ENCODE data around the gene NCCRP1.
A peak's percentile ranks its signal among the peaks of the same experiment; 100 is the strongest.
"Not testable (repeated sequence)": the region's sequence is repeated elsewhere in the genome, so short reads cannot be mapped to it uniquely, and the experiment has no call there.

Gene NCCRP1

DNA sequence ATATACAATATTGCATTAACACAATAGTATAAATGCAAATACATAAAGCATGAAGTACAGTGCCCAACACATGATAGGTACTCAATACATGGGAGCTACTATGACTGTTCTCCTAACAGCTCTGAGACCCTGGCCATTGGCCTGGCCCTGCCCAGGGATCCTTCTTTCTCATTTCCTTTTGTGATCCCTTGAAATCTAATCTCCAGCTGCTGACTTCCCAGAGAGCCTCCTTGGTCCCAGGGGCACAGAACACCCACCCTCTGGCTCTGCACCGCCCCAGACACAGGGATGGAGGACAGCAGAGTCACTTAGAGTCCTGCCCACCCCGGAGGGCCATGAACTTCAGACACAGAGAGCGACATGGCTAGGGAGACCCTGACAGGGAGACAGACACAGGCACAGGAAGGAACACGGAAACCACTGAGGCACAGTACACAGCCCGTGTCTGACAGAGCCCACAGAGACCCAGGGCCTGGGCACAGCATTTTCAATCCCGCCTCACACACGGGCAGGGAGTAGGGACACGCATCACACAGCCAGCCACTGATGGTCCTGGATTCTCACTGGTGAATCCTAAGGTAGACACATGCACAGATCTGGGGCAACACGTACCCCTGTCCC lies 11.5 kb downstream of the NCCRP1 start:
- DNase-seq (ENCODE audit: low spot score): no peak

DNA sequence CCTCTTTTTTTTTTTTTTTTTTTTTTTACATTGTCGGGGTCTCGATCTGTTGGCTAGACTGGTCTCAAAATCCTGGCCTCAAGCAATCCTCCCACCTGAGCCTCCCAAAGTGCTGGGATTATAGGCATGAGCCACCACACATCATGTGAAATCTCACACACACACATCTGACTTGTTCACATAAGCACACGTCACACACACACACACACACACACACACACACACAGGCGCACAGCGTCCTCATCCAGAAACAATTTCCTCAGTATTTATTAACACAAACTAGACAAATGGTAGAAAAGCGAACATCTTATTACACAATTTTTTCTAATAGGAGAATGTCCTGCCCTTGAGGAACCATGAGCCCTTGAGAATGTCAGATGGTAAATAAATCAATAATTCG lies 12.4 kb downstream of the NCCRP1 start:
- DNase-seq (ENCODE audit: low spot score): no peak

- DNase-seq (ENCODE audit: low spot score): no peak
Measured at GRCh38 chr19:39211731-39212374, 15.1 kb downstream of the NCCRP1 start.

DNA sequence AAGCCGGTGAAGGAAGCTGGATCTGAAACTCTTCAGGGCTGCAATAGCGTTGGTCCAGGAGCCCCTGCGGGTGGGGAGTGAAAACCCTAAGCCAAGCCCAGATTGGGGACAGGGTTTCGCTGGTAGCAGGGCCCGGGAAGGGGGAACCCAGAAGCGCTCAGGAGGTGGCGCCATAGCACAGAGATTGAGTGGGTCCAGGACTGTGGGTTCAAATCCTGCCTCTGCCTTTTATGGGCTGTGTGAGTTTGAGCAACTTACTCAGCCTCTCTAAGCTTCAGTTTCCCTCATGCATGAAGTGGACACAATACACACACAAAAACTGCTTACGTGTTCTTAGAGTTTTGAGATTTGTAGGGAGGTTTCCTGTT lies 15.6 kb downstream of the NCCRP1 start:
- DNase-seq (ENCODE audit: low spot score): no peak

GRCh38 chr19:39215323-39215722 lies 18.6 kb downstream of the NCCRP1 start:
- not testable (repeated sequence) for DNase-seq (ENCODE audit: low spot score)

DNA sequence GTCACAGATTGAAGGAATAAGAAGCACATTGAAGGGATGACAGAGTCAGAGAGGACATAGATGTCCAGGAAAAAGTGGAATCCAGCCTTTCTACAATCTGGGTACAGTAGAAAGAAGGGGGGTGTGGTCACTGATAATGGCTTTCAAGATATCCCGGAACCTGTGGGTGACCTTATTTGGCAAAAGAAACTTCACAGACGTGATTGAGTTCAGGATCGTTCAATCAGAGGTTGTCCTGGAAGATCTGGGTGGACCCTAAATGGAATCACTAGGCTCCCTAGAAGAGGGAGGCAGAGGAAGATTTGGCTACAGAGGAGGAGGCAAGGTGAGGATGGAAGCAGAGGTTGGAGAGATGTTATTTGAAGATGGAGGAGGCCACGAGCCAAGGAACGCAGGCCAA lies 20.3 kb downstream of the NCCRP1 start:
- no peak for DNase-seq (ENCODE audit: low spot score)

- no peak for DNase-seq (ENCODE audit: low spot score)
Measured at GRCh38 chr19:39218230-39219007, 21.7 kb downstream of the NCCRP1 start.

GRCh38 chr19:39219108-39219507 lies 22.3 kb downstream of the NCCRP1 start:
- DNase-seq (ENCODE audit: low spot score): not testable (repeated sequence)

- no peak for DNase-seq (ENCODE audit: low spot score)
Measured at GRCh38 chr19:39223703-39224279, 27.0 kb downstream of the NCCRP1 start.

- no peak for DNase-seq (ENCODE audit: low spot score)
Measured at GRCh38 chr19:39224910-39225309, 28.1 kb downstream of the NCCRP1 start.

DNA sequence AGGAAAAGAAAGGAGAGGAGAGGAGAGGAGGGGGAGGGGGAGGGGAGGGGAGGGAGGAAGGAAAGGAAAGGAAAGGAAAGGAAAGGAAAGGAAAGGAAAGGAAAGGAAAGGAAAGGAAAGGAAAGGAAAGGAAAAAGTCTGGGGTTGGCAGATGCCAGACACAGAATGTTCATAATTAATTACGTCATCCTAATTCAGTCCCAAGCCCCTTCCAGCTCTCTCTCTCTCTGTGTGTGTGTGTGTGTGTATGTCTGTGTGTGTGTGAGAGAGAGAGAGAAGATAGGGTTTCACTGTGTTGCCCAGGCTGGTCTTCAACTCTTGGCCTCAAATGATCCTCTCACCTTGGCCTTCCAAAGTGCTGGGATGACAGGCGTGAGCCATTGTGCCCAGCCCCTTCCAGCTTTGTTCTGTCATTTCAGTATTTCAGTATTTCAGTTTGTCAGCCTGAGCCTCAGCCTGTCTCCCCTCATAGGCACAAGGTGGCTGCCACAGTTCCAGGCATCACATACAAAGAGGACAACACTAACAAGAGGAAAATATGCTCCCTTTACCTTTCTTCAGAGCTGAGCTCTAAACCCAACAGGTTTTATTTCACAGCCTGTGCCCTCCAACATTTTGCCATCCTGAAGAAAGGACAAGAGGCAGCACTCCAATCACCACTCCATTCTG lies 33.5 kb downstream of the NCCRP1 start:
- DNase-seq (ENCODE audit: low spot score): no peak

DNA sequence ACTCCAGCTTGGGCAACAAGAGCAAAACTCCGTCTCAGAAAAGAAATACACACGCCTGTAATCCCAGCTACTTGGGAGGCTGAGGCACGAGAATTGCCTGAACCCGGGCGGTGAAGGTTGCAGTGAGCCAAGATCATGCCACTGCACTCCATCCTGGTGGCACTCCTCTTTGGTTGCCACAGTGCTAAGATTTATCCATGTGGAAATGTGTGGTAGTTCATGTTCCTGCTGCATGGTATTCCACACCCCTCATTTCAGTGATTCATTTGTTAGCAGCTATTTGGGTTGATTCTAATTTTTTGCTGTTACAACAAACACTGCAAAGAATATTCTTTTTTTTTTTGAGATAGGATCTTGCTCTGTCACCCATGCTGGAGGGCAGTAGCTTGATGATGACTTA lies 35.9 kb downstream of the NCCRP1 start:
- no peak for DNase-seq (ENCODE audit: low spot score)

- DNase-seq (ENCODE audit: low spot score): no peak
Measured at GRCh38 chr19:39236527-39236926, 39.8 kb downstream of the NCCRP1 start.

DNA sequence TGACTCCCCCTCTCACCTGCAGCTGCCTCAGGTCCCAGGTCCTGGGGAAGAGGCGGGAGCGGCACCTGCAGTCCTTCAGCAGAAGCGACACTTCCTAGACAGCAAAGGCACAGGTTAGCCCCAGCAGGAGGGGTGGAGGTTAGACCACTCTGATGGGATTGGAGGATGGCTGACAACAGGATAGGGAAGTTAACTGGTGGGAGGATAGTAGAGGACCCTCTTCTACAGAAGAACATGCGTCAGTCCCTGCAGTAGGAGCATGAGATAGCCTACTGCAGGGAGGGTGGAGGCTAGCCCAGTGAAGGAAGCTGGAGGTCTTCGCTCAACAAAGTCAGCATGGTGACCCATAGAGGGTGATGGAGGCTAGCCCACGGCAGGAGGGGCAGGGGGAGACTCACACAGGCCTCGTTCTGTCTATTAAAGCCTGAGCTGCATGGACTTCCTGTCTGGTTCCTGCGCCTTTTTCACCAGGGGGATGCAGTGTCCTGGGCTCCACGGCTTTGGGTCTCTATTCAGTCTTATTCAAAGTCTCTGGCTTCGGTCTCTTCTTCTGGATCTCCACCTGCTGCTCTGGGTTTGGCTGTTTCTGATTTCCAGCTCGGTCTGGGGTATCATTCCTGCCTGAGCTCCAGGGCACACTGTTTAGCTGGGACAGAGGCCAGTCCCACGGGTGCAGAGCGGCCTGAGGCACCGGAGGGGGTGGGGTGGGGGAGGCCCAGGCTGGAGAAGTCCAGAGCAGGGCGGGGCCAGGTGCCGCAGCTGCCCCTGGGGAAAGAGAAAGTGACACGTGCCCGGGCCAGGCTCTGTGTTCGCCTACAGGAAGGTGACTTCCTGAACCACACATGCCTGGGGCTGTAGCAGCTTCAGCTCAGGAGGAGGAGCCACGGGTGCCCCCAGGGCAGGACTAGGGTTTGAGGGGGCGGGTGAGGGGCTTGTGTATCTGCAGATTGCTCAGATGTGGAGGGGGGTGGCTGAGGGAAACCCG lies 40.7 kb downstream of the NCCRP1 start:
- peak; percentile 75 for DNase-seq (ENCODE audit: low spot score)

GRCh38 chr19:39238209-39238608 lies 41.4 kb downstream of the NCCRP1 start:
- no peak for DNase-seq (ENCODE audit: low spot score)

DNA sequence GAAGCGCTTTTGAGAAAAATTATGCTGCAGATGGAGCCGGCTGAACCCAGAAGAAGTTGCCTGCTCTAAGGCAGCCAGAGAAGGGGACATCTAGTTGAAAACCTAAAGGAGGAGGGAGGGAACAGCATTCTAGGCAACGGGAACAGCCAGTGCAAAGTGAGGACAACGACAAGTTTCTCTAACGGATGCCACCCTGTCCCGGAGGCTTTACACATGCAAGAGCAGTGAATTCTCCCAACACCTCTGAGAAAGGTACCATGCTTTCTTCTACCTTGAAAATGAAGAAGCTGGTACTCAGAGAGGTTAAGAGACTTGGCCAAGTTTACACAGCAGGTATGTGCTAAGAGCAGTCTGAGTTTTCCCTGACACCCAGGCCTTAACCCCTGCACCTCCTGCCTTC lies 42.2 kb downstream of the NCCRP1 start:
- DNase-seq (ENCODE audit: low spot score): no peak

DNA sequence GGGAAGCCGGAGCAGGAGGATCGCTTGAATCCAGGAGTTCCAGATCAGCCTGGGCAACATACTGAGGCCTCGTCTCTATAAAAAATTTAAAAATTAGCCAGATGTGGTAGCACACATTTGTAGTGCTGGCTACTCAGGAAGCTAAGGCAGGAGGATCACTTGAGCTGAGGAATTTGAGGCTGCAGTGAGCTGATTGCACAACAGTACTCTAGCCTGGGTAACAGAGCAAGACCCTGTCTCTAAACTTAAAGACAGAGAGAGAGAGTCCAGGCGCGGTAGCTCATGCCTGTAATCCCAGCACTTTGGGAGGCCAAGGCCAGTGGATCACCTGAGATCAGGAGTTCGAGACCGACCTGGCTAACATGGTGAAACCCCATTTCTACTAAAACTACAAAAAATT lies 43.7 kb downstream of the NCCRP1 start:
- DNase-seq (ENCODE audit: low spot score): no peak

DNA sequence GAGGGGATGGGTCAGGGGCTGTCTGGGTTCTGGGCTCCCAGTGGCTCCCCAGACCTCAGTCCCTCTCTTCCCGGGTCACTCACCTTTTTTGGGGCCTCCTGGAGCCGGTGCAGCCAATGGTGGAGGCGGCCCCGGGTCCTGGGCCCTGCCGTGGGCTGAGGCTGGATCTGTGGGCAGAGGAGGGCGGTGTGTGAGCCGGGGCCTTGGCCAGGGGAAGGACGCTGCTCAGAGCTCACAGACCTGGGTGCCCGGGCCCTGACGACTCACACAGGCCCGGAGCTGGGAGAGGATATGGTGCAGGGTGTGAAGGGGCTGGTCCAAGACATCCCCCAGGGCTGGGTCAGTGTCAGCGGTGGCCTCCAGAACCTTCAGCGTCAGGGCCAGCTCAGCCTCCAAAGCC lies 47.0 kb downstream of the NCCRP1 start:
- DNase-seq (ENCODE audit: low spot score): not testable (repeated sequence)

- not testable (repeated sequence) for DNase-seq (ENCODE audit: low spot score)
Measured at GRCh38 chr19:39244410-39245100, 47.8 kb downstream of the NCCRP1 start, which contains the start of gene IFNL3. Gene IFNL3, minus strand, starts transcription at chr19:39245006. Its CDS starts 39 bp downstream, at chr19:39244967.

DNA sequence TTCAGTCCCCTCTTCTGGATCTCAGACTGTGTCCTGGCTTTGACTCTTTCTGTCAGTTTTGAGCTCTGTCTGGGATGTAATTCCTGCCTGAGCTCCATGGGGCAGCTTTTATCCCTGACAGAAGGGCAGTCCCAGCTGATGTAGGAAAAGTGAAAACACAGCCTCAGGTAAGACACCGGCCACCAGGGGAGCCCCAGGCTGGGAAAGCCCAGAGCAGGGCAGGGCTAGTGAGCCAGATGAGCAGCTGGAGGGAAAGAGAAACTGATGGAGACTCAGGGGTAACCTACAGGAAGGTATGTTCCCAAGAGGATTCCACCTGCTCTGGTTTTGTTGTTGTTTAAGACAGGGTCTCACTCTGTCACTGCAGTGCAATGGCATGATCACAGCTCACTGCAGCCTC lies 48.4 kb downstream of the NCCRP1 start:
- DNase-seq (ENCODE audit: low spot score): not testable (repeated sequence)
